Measurements from ENCODE around the gene MIB2. TPM values are rescaled to one million over a fixed set of nuclear protein-coding genes. Genes with fewer than 3 reads are reported as not detected.

MIB2 gene
- total RNA-seq, 2 experiments from 2014 or later = 40.0 to 42.8 TPM

Other genes with a start within 250 kb of the MIB2 start
- 100 to 1,000 TPM; 101 to 125 TPM for gene AURKAIP1, start 240.3 kb upstream of the MIB2 start, total RNA-seq
- 100 to 1,000 TPM; 122 to 131 TPM for gene CCNL2, start 216.2 kb upstream of the MIB2 start, total RNA-seq
- gene MRPL20, start 208.2 kb upstream of the MIB2 start, total RNA-seq = 100 to 1,000 TPM in 1 of 2 experiments, 10 to 100 TPM in 1; 98.6 to 107 TPM
- not detected for gene ANKRD65, start 194.2 kb upstream of the MIB2 start, total RNA-seq
- gene VWA1, start 179.8 kb upstream of the MIB2 start, total RNA-seq = under 1 TPM; 0.10 to 0.12 TPM
- under 1 TPM; 0.17 to 0.69 TPM for gene ATAD3C, start 165.8 kb upstream of the MIB2 start, total RNA-seq
- 10 to 100 TPM; 26.5 to 34.6 TPM for gene ATAD3B, start 143.7 kb upstream of the MIB2 start, total RNA-seq
- 10 to 100 TPM; 31.9 to 32.3 TPM for gene ATAD3A, start 103.3 kb upstream of the MIB2 start, total RNA-seq
- gene TMEM240, start 74.9 kb upstream of the MIB2 start, total RNA-seq = 1 to 10 TPM; 1.2 to 1.3 TPM
- 100 to 1,000 TPM; 128 to 130 TPM for gene SSU72, start 40.6 kb upstream of the MIB2 start, total RNA-seq
- 1 to 10 TPM; 6.2 to 7.9 TPM for gene FNDC10, start 15.4 kb upstream of the MIB2 start, total RNA-seq
- 1 to 10 TPM; 1.8 to 2.3 TPM for gene MMP23B, start 16.7 kb downstream of the MIB2 start, total RNA-seq
- 10 to 100 TPM; 42.0 to 44.3 TPM for gene CDK11B, start 43.5 kb downstream of the MIB2 start, total RNA-seq
- gene SLC35E2B, start 77.3 kb downstream of the MIB2 start, total RNA-seq = 10 to 100 TPM; 62.5 to 65.0 TPM
- gene CDK11A, start 108.9 kb downstream of the MIB2 start, total RNA-seq = 10 to 100 TPM; 61.4 to 81.9 TPM
- 10 to 100 TPM; 76.6 to 78.7 TPM for gene NADK, start 163.0 kb downstream of the MIB2 start, total RNA-seq

Data from activated CD4-positive, alpha-beta T cell treated with anti-CD3 and anti-CD28 coated beads, Interleukin-2, amount 10 ng/mL, durations not matched to agents 7 days and 5 days (primary cell).